HEK293 (cell line): ENCODE data around the gene GSG1.

Experiments used
- GLI2 ChIP-seq: fragments of 450-650 bp; formaldehyde crosslinking; IDR thresholded peaks from 2 replicates; pipeline ENCODE4; 2017; ENCODE audit warnings: missing biosample characterization, missing genetic modification characterization, low read depth, borderline replicate concordance
- ZNF274 ChIP-seq, 2 experiments: fragments of 200-500 bp in 1 of 2; fragments of 450-650 bp in 1 of 2; sonication (Bioruptor generic) in 1 of 2; formaldehyde crosslinking in 1 of 2; IDR thresholded peaks; 2 replicates each; pipeline versions ENCODE4 v1.5.1 to v1.6.1; 2014 to 2016; ENCODE audit warnings: borderline replicate concordance in 1 of 2, inconsistent platforms in 1 of 2, low read length in 1 of 2, missing biosample characterization in 1 of 2, missing genetic modification characterization in 1 of 2
- ZNF639 ChIP-seq: fragments of 450-650 bp; formaldehyde crosslinking; IDR thresholded peaks from 2 replicates; pipeline ENCODE4 v1.5.1; 2016; ENCODE audit warnings: missing biosample characterization, missing genetic modification characterization
- TF ChIP-seq, protein P1 (sequence below): fragments of 450-650 bp; formaldehyde crosslinking; IDR thresholded peaks from 2 replicates; pipeline ENCODE4 v1.5.1; 2016; ENCODE audit warnings: missing biosample characterization, missing genetic modification characterization

DNA sequence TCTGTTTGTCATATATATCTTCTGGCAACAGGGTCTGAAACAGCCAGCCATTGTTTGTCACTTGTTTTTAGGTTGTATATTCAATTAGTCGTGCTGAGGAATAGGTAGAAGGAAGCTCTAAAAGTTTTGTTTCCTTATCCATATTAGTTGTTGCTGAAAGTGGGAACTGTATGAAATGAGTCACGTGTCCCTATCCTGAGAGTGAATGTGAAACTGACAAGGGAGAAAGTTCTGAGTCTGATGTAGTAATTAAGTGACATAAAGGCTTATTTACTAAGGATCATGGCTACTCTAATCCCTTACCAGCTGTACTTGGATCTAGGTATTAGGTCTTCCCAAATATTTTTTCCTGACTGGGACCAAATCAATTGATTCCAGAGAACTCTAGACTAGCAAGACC is 42.9 kb downstream of the GSG1 start:
- TF ChIP-seq, protein P1, sequence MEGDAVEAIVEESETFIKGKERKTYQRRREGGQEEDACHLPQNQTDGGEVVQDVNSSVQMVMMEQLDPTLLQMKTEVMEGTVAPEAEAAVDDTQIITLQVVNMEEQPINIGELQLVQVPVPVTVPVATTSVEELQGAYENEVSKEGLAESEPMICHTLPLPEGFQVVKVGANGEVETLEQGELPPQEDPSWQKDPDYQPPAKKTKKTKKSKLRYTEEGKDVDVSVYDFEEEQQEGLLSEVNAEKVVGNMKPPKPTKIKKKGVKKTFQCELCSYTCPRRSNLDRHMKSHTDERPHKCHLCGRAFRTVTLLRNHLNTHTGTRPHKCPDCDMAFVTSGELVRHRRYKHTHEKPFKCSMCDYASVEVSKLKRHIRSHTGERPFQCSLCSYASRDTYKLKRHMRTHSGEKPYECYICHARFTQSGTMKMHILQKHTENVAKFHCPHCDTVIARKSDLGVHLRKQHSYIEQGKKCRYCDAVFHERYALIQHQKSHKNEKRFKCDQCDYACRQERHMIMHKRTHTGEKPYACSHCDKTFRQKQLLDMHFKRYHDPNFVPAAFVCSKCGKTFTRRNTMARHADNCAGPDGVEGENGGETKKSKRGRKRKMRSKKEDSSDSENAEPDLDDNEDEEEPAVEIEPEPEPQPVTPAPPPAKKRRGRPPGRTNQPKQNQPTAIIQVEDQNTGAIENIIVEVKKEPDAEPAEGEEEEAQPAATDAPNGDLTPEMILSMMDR (tag by site-specific recombination): no peak
- TF ChIP-seq ZNF274 (IDR thresholded peaks at IDR 0.05; ENCODE audit: low read length): no peak
- TF ChIP-seq ZNF274 (tag by site-specific recombination; IDR thresholded peaks at IDR 0.05; ENCODE audit: borderline replicate concordance): no peak
- no peak for TF ChIP-seq ZNF639 (tag by site-specific recombination)
- no peak for TF ChIP-seq GLI2
